MCF 10A (cell line): Measurements from ENCODE around the gene ANKRD23. TPM values are rescaled to one million over a fixed set of nuclear protein-coding genes. Genes with fewer than 3 reads are reported as not detected.
"Not testable (repeated sequence)": the region's sequence is repeated elsewhere in the genome, so short reads cannot be mapped to it uniquely, and the experiment has no call there.

Source experiments
- BruUV-seq: library from RNA; stranded (reverse); fragments of 400-500 nt; replicated peaks from 2 replicates; lab custom pipeline; 2021; lab: Mats Ljungman, UMichigan
- CTCF ChIA-PET: fragments of 300-600 bp; sonication (Branson Sonifier 250); formaldehyde crosslinking; extraction: SDS; loops from one replicate; lab custom pipeline; 2021; ENCODE audit warnings: antibody characterized with exemption, inconsistent platforms; lab: Yijun Ruan, JAX
- POLR2A ChIA-PET: fragments of 300-600, 350-650 bp; sonication (Branson Sonifier 250); formaldehyde crosslinking; extraction: SDS; loops from one replicate; lab custom pipeline; 2020; ENCODE audit warnings: antibody characterized with exemption, inconsistent platforms; lab: Yijun Ruan, JAX
- DNase-seq: peaks from one replicate; pipeline ENCODE4 v3.0.0-alpha.2; 2018; ENCODE audit not compliant: unreplicated experiment
- H3K27ac Mint-ChIP-seq: one replicate; pipeline ENCODE4 v1.8.0; 2022; ENCODE audit warnings: mild to moderate bottlenecking, low read depth, mixed read lengths; ENCODE audit not compliant: unreplicated experiment
- H3K27me3 Mint-ChIP-seq: one replicate; pipeline ENCODE4 v1.8.0; 2022; ENCODE audit warnings: mixed read lengths; ENCODE audit not compliant: insufficient read depth, unreplicated experiment
- H3K36me3 Mint-ChIP-seq: one replicate; pipeline ENCODE4 v1.8.0; 2022; ENCODE audit warnings: mild to moderate bottlenecking, moderate library complexity, mixed read lengths; ENCODE audit not compliant: insufficient read depth, unreplicated experiment
- H3K4me1 Mint-ChIP-seq: one replicate; pipeline ENCODE4 v1.8.0; 2022; ENCODE audit warnings: mixed read lengths; ENCODE audit not compliant: insufficient read depth, unreplicated experiment
- H3K4me3 Mint-ChIP-seq: one replicate; pipeline ENCODE4 v1.8.0; 2022; ENCODE audit warnings: mild to moderate bottlenecking, moderate library complexity, mixed read lengths; ENCODE audit not compliant: unreplicated experiment
- H3K9me3 Mint-ChIP-seq: one replicate; pipeline ENCODE4 v1.8.0; 2022; ENCODE audit warnings: mixed read lengths; ENCODE audit not compliant: unreplicated experiment
- CTCF ChIP-seq: fragments of 200-600 bp; IDR thresholded peaks from one replicate; pipeline ENCODE4 v1.8.0; 2022; ENCODE audit warnings: antibody characterized with exemption, mild to moderate bottlenecking; ENCODE audit not compliant: unreplicated experiment
- intact Hi-C: fragments of 100-400 bp; cut with micrococcal nuclease; formaldehyde crosslinking; loops from 2 replicates; pipeline ENCODE4 v1.14.1; 2022
- total RNA-seq: library from RNA; stranded (reverse); gene quantifications from 2 replicates; pipeline ENCODE4 v1.2.3, GENCODE V29; 2022

Gene ANKRD23
- total RNA-seq, 1 experiment from 2014 or later, result 3.4 TPM

DNA sequence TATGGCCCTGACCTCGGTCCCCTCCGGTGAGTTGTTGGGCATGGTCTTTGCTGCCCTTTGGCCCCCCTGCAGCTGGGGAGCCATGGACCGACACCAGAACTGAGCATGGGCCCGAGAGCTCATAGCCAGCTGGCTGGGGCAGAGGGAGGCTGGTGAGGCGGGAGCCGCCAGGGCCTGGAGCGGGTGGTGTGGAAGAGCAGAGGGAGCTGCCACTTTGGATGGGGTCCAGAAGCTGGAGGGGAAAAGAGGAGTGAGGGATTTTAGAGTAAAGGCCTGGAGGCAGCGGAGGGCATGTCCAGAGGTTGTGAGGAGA, 44.2 kb downstream of the ANKRD23 start:
- intact Hi-C loops, result no loop called here
- H3K27ac Mint-ChIP-seq, result no peak overlapping the region

DNA sequence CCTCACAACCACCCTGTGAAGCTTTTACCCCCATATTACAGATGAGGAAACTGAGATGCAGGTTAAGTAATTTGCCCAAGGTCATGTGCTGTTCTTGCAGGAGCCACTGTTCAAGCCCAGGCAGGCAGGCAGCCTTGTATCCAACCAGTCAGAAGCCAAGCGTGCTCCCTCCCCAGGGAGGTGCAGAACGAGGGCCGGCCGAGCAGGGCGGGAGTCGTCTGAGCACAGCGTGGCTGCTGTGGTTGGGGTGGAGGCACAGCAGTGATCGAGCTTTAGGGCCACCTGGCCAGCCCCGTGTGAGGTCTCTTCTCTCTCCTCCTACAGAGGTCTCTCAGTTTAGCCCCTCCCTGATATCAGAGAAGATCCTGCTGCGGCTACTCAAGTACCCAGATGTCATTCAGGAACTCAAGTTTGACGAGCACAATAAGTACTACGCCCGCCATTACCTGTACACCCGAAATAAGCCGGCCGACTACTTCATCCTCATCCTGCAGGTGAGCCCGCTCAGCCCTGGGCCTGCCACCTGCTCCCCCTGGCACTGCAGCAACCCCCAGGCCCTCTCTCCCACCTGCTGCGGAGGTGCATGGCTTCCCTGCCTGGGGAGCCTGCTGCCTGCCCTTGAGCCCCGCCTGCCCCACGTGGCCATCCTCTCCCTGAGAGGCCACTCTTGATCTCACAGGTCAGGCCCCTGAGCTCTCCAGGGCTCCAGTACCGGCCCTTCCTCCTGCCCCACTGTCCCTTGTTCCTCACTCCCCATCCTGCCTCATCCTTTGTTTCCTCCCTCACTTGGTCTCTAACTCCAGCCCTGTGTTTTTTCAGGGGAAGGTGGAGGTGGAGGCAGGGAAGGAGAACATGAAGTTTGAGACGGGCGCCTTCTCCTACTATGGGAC, 44.8 kb downstream of the ANKRD23 start:
- intact Hi-C loops, result no loop called here
- CTCF ChIA-PET, result interaction anchor here (0.6 to 2.6 kb wide), 8 partner anchors 15 to 195 kb away, joined by 3 to 15 read pairs (median 4); no protein-coding TSS in a partner anchor
- no TSS peak for BruUV-seq
- Mint-ChIP-seq H3K4me3 (no peak overlapping the region), H3K4me1 (no peaks in the 10 kb centered on the region), H3K36me3 (no peaks in the 10 kb centered on the region), H3K27ac (no peak overlapping the region), H3K27me3 (no peaks in the 10 kb centered on the region), H3K9me3 (no peaks in the 10 kb centered on the region)
- TF ChIP-seq CTCF, result no peak
- POLR2A ChIA-PET, result interaction anchor here (1.9 kb wide), 1 partner anchor 12 kb away, joined by 5 read pairs; no protein-coding TSS in a partner anchor
- DNase-seq, result no peak

More for the DNA sequence above, 44.2 kb downstream of the ANKRD23 start:
- Mint-ChIP-seq H3K27me3 (no peaks in the 10 kb centered on the region), H3K36me3 (no peaks in the 10 kb centered on the region), H3K9me3 (no peaks in the 10 kb centered on the region), H3K4me1 (no peaks in the 10 kb centered on the region), H3K4me3 (no peak overlapping the region)
- no TSS peak for BruUV-seq
- ChIA-PET POLR2A (no interaction called here), CTCF (interaction anchor here (0.5 to 2.6 kb wide), 17 partner anchors 10 to 387 kb away, joined by 3 to 16 read pairs (median 4); no protein-coding TSS in a partner anchor)
- no peak for TF ChIP-seq CTCF
- DNase-seq, result no peak

- H3K4me3 Mint-ChIP-seq, result no peak overlapping the region
- ChIA-PET CTCF (interaction anchor here (0.7 to 1.0 kb wide), 3 partner anchors 126 to 1671 kb away, joined by 3 read pairs; no protein-coding TSS in a partner anchor), POLR2A (interaction anchor here (1.9 kb wide), 1 partner anchor 10 kb away, joined by 5 read pairs; no protein-coding TSS in a partner anchor)
- no peaks in the 10 kb centered on the region for H3K4me1 Mint-ChIP-seq
- H3K9me3 Mint-ChIP-seq, result no peaks in the 10 kb centered on the region
- no TSS peak for BruUV-seq
- H3K36me3 Mint-ChIP-seq, result no peaks in the 10 kb centered on the region
- H3K27me3 Mint-ChIP-seq, result no peaks in the 10 kb centered on the region
- TF ChIP-seq CTCF, result no peak
- DNase-seq, result no peak
- no peak overlapping the region for H3K27ac Mint-ChIP-seq
- intact Hi-C loops, result no loop called here
Measured at GRCh38 chr2:96797066-96797625, 46.7 kb downstream of the ANKRD23 start.

GRCh38 chr2:96796497-96796896, 47.3 kb downstream of the ANKRD23 start:
- BruUV-seq, H3K4me1 Mint-ChIP-seq, H3K4me3 Mint-ChIP-seq, intact Hi-C loops, H3K27me3 Mint-ChIP-seq, DNase-seq, POLR2A ChIA-PET, H3K9me3 Mint-ChIP-seq, H3K27ac Mint-ChIP-seq, H3K36me3 Mint-ChIP-seq: not testable (repeated sequence)
- CTCF ChIA-PET, result interaction anchor here (1.0 kb wide), 1 partner anchor 35 kb away, joined by 4 read pairs; no protein-coding TSS in a partner anchor
